SH-SY5Y (cell line): ENCODE data around the gene VAC14.

Source experiments
- GATA2 ChIP-seq: IDR thresholded peaks from 2 replicates; pipeline ENCODE4 v1.6.1; 2011; ENCODE audit warnings: mild to moderate bottlenecking, low read depth, low read length
- GATA3 ChIP-seq: IDR thresholded peaks from 2 replicates; pipeline ENCODE4 v1.6.1; 2011; ENCODE audit warnings: low read depth, mild to moderate bottlenecking, low read length, moderate library complexity

GRCh38 chr16:70661918-70662641 is 138.9 kb downstream of the VAC14 start:
- TF ChIP-seq GATA2 (no peak), GATA3 (no peak)
